GM21526 (cell line): ENCODE data around the gene ACTL7B.
"Not testable (repeated sequence)": the region's sequence is repeated elsewhere in the genome, so short reads cannot be mapped to it uniquely, and the experiment has no call there.

Experiments used
- ATAC-seq: cut with Tn5 transposase; IDR thresholded peaks from one replicate; pipeline ENCODE4 v1.9.1; 2021; ENCODE audit warnings: moderate library complexity; ENCODE audit not compliant: unreplicated experiment, low FRiP score

The ACTL7B gene

DNA sequence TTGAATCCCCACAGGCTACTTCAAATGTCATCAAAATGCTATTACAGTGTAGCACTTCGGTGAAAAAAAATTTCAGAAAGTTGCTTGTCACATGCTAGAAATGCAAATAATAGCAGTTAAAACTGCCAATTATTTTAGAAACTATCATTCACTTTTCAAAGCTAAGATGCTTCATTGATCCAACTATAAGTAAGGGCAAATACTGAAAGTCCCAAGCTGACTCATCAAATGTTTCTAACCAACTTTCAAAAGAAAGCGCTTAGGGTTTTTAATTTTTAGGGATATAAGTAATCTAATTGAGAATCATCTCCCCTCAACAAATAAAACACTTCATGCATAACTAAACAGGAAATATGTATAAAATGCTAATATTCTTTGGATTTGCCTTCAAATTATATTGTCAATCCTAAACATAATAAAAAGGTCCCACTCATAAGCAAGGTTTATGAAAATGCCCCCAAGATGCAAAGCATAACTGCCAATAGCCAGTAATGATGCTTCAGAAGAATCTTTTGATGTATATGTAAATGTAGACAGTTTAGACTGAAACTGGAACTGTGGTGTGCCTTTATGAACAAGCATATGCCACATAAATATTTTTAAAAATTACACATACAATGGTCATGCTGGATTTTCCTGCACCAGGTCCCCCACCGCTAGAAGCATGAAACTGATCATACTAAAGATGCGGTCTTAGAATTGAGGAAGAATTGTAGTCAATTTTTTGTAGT lies 18.4 kb upstream of the ACTL7B start:
- ATAC-seq = no peak

DNA sequence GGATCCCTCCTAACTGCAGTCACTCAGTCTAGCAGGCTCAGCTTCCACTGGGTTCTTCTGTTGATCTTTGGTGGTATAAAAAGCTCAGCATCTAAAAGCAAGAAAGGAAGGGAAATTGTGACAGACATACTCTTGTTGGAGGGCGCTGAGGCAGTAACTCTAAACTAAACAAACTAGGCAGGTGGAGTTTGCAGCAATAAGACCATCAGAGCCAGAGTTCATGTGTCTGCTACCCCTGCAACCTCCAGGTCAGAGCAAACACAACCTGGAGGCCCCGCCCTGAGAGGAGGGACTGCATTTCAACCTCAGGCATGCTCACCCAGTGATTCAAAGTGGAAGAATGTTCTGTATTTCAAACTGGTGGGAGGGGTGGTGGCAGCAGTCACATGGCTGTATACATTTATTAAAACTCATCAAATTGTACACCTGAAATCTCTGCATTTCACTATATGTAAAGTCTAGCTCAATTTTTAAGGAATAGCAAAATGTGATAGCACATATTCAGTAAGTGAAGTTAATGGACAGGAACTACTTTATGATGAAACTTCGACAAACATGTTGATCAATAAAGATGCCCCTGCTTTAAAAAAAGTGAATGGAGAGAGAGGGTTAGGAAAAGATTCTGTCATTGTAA lies 13.4 kb upstream of the ACTL7B start:
- ATAC-seq = no peak

DNA sequence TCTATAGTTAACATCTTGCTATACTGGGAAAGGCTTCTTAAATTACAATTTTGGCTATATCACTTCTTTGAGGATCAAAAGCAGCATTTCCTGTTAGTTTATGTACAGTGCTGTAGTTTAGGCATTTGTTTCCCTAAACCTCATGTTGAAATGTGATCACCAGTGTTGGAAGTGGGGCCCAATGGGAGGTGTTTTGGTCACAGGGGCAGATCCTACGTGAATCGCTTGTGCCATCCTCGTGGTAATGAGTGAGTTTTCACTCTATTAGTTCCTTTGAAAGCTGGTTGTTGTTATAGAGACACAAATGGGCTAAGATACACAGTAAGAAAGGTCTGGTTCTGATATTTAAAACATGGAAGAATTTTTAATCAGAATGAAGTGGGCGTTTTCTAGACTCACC lies 12.0 kb upstream of the ACTL7B start:
- no peak for ATAC-seq

DNA sequence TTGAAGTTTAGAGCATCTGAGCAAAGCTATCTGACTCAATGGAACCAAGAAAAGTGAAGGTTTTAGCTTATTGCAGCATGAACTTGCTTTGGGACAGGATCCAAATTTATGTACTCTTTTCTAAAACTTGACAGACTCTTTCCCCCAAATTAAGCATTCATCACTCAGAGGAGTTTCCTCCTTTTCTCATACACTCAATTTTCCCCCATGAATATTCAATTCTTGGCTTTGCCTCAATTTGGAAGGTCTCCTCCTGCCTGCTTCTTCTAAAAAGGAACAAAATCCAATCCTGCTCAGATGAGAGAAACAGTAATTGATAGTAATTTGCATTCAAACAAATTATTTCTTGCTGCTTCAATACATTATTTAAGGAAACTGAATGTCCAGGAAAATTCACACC lies 11.3 kb upstream of the ACTL7B start:
- ATAC-seq = no peak

DNA sequence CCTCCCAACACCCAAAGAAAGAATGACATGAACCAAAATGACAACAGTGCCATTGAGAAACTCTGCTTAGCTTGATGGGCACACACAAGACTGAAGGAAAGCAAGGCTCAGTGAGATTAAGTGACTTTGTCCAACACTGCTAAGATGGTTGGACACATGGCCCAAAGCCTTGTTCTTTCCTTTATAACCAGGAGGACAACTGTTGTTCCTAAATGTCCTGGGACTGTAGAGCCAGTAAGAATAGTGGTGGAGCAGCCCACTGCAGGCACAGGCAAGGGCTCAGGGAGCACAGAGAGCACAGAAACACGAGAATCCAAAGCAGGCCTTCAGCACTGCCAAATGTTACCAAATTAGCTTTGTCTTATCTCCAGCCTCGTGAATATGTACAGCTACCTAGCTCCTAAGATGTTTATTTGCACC lies 10.2 kb upstream of the ACTL7B start:
- no peak for ATAC-seq

DNA sequence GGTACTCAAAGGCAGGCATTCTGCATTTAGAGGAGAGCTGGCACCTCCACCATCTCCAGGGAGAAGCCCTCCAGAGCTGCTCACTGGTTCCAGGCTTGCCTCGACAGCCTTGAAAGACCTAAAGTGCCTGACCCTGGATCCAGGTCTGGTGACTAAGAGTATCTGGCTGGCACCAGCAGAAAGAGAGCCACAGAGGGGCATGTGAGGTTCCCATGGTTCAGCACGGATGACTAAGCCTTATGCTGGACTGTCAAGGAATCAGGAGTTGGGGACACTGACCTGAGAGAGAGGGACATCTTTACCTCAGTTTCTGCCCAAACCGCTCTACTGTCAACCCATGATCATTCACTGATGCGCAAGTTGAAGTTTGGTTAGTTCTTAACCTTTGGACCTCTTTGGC lies 9.3 kb upstream of the ACTL7B start:
- ATAC-seq = no peak

DNA sequence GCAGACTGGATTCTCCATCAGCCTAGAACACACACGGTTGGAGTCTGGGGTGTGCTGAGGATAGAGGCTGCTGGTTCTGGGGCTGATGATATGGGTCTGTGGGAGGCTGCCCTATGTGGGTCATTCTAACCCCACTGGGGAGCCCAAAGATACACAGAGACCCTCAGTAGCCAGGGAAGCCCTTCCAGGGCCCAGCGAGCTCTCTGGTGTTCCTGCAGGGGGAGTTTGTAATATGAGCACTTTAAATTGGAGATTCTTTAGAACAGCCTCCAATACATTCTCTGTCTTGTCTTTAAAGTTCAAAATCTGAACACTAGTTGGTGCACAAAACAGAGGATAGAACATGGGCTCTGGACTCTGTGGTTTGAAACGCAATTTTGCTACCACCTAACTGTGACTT lies 8.7 kb upstream of the ACTL7B start:
- no peak for ATAC-seq

DNA sequence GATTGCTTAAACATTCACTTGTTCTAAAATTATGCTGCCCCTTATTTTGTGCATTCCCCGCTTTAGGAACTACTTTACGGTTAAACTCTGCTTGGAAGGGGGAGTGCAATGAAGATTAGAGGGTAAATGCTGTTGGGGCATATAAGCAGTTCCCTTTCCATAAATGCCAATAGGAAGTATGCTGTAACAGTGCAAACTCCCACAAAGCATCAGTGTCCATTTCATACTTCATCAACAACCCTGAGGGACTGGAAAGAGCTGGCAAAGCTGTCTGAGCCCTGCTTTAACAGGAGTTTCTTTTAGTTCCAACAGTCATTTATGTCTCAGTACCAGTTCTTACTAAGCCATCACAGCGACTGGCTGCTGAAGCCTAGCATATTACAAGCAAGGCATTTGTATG lies 8.1 kb upstream of the ACTL7B start:
- no peak for ATAC-seq

DNA sequence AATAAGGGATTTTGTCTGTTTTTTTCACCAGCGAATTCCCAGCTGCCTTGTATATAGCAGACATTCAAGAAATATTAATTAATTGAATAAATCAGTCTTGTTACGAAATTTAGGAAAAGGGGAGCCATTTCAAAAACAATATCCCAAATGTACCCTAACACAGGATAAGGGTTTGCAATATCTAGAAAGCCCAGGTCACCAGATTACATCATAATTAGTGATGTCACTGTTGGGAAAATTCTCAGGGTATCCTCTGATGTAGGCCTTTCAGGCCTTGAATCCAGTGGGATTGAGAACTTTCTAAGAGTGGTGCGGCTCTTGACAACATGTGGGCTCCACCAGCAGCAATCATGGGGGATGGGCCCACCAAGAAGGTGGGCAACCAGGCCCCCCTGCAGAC lies 6.2 kb upstream of the ACTL7B start, which contains the start of gene ACTL7A:
ACTL7A (plus strand) TSS at position 270 of the 400 bp plus-strand sequence; CDS start at position 327, 57 bp downstream.
- no peak for ATAC-seq

DNA sequence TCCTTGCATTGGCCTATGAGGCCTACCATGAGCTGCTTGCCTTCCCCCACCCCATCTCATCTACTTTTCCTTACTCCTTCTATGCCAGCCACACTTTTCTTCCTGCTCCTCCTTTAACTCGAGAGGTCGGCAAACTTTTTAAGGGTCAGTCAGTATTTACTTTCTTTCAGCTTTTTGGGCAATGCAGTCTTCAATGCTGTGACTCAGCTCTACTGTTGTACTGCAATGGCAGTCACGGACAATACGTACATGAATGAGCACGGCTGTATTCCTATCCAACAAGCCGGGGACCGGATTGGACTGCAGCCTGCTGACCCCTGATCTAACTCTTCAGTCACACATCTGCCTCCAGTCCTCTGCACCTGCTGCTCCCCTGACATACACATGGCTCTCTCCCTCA lies 5.7 kb upstream of the ACTL7B start:
- no peak for ATAC-seq

DNA sequence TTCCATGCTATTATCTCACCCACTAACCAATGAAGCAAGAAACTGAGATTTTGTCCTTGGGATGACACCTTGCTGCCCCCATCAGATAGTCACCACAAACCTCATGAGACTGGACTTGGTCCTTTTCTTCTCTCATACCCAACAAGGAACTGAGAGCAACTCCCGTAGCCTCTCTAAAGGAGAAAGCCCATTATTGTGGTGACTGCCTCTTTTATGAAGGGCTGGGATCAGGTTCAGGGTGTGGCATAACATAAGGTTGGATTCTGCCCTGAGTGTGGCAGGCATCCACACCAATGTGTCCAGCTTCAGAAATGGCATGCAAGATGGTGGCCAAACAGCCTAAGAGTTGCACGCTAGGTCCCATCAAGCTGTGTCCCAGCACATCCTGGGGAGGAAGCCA lies 5.0 kb upstream of the ACTL7B start:
- no peak for ATAC-seq

DNA sequence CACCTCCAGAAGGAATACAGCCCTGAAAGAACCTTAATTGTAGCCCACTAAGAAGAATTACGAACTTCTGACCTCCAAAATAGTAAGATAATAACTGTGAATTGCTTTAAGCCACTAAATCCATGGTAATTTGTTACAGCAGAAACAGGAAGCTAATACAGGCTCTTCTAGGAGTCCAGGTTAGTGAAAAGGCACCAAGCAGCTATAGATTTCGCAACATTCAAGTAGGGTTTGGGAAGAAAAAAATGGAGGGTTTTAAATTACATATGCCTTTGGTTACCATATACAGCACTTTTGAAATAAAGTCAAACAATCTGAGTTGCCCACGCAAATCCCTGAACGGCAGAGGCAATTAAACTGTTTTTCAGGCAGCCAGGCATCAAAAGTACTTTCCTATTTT lies 4.6 kb upstream of the ACTL7B start:
- ATAC-seq = no peak

DNA sequence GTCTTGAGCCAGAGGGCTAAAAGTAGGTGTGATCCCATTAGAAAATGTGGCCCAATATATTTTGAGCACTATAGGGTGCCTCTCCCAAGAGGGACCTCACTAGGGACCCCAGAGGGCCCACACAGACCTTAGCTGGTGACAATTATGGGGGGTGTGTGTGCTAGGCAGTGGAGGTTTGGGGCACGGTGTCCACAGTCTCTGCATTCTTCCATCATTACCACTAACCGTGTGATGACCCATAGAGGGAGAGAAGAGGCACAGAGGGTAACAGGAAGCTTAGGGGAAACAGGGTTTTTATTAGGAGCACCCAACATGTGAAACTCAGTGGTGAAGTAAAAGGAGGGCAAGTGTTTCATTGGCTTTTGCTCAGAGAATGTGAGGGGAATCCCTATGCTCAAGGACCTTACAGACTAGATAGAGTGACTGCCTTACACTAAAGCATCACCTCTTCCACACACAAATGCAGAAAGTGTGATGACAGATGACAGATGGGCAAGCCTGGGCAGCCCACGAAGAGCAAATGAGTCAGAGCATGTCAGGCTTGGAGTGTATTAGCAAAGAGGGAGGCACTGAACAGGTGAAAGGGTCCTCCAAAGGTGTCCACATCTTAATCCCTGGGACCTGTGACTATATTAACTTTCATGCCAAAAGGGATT lies 3.8 kb upstream of the ACTL7B start:
- ATAC-seq = no peak

DNA sequence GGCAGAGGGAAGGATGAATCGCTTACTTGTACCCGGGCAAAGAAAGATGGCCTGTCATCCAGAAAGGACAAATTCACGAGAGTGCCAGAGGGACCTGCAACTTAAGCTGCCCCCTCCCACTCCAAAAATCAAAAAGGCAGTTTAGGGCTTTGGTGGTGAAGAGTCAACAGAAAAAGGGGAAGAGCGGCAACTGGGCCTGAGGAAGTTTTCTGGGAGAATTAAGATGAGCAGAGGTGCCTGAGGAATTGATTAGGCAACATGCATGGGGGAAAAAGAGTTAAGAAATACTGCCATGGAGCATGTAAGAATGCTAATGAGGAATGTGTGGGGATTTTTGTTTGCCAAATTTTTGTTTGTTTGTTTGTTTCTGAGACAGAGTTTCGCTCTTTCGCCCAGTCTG lies 1.8 kb upstream of the ACTL7B start:
- ATAC-seq = no peak

DNA sequence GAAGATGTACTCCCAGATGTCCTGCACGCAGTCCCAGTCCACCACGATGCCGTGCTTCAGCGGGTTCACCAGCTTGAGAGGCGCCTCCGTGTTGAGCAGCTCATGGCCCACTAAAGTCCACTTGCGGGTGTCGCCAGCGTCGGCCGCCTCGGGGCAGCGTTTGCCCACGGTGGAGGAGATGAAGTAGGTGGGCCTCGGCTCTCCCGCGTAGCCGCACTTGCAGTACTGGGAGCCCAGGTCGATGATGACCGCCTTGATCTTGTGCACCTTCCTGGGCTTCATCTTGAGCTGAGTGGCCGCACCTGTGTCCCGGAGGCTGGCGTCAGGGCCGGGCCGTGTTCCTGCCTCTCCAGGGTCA lies 278 bp downstream of the ACTL7B start:
- no peak for ATAC-seq

DNA sequence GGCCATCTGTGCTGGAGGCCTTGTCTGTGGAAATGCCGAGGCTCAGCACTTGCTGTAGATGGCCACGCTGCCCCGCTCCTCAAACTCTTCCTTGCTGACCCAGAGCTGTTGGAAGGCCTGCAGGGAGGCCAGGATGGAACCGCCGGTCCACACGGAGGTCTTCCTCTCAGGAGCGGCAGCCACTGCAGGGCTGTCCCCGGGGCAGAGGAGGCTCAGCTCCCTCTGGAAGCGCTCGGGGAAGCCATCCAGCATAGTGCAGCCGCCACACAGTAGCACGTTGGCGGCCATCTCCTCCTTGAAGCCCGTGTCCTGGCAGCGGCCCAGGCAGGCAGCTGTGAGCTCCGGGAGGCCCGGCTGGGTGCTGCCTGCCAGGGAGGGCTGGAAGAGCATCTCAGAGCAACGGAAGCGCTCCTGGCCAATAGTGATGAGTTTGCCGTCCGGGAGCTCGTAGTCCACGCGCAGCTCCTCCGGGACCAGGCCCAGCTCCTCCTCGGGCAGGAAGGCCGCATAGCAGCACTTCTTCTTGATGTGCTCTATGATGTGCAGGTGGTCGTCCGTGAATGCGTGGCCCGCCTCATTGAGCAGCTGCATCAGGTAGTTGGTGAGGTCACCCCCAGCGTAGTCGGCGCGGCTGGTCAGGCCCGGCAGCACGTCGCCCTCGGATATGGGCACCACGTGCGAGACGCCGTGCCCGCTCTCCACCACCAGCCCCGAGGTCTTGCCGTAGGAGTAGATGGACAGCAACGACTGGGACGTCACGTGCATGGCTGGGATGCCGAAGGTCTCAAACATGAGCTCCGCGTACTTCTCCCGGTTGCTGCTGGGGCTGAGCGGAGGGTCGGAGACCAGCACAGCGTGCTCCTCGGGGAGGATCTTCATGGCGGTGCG lies 901 bp downstream of the ACTL7B start:
- no peak for ATAC-seq

DNA sequence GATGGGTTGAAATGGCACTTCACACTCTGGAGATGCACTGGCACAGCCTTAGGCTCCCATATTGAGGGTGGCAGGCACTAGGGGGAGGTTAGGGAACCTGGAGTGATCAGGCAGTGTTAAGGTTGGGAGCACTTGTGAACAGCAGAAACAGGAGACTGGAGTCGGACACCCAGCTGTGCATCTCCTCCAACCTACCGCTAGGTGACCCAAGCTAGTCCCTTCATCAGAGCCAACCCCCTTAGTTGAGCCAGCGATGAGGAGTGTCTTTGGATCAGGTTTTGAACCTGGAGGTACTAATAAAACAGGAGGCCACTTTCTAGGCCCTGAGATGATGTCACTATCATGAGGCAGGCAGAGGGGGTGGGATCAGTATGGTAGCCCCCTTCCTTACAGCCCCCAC lies 1.7 kb downstream of the ACTL7B start:
- ATAC-seq = no peak

DNA sequence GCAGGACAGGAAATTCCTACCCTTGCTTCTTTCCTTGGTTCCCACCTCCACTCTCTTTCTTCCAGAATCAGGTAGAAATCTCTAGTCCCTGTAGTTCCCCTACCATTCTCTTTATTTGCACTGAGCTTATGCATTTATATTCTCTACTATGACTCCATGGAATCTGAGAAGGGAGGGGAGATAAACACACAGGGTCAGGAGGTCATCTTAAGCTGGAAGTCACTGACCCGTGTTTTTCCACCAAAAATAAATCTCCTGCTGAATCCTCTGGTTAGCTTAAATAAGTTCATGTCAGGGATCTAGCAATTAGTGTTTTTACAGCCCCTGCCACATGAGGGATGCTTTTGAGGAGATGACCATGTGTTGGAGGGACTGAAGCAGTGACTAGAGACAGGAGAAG lies 3.7 kb downstream of the ACTL7B start:
- ATAC-seq = no peak

DNA sequence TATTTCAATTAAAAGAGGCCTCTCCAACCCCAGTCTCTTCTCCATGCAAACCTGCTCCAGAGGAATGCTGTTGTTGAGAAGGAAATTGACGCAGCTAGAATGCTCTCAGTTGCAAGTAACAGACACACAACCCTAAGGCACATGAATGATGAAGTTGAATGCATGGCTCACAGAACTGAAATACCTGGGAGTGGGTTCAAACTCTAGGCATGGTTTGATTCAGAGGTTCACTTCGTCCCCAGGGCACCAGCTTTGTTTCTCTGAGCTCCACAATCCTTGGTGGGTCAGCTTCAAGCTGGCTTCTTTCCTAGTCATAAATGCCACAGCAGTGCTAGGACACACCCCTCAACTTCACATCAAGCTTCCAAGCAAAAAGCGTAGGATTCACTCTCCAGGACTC lies 4.6 kb downstream of the ACTL7B start:
- ATAC-seq = no peak

DNA sequence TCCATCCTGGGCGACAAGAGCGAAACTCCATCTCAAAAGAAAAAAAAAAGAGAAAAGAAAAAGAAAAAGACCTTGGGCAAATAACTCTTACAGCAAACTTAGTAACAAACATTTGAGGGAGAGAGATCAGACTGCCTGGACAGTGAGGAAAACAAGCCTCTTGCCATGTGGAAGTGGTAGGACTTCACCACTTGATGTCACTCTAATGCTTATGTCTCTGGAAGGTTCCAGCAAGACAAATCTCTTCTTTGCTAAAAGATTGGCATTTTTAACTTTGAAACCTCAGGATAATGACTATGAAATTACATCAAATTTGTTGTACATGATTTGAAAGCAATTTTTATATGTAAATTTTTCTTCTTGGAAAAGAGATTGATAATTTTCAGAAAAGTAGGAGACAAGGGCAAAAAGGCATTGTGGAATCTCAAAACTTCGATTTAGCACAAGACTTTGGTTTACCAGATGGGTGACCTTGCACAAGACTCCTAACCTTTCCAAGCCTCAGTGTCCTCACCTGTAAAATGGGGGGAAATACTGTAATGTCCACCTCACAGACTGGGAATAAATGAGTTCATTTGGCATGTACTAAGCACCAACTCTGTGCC lies 5.4 kb downstream of the ACTL7B start:
- ATAC-seq = no peak

DNA sequence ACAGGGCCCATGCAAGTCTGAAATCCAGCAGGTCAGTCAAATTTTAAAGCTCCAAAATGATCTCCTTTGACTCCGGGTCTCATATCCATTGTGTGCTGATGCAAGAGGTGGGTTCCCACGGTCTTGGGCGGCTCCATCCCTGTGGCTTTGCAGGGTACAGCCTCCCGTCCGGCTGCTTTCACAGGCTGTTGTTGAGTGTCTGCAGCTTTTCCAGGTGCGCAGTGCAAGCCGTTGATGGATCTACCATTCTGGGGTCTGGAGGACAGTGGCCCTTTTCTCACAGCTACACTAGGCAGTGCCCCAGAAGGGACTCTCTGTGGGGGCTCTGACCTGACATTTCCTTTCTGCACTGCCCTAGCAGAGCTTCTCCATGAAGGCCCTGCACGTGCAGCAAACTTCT lies 7.5 kb downstream of the ACTL7B start:
- not testable (repeated sequence) for ATAC-seq
